CD4-positive, alpha-beta T cell (primary cell): ENCODE measurements around the gene PPP2R2C. TPM values are rescaled to one million over a fixed set of nuclear protein-coding genes. Genes with fewer than 3 reads are reported as not detected.

Experiments used
- ATAC-seq: fragments of 200-7000 bp; cut with Tn5 transposase; one replicate; pipeline ENCODE4 v1.10.0; 2022; ENCODE audit warnings: mild to moderate bottlenecking; ENCODE audit not compliant: poor library complexity
- CTCF ChIA-PET: fragments of 350-600 bp; sonication (Branson Sonifier 250); formaldehyde crosslinking; loops from one replicate; lab custom pipeline; 2021; ENCODE audit warnings: antibody characterized with exemption, inconsistent platforms; lab: Charles Lee
- POLR2A ChIA-PET: fragments of 350-600 bp; sonication (Branson Sonifier 250); formaldehyde crosslinking; loops from one replicate; lab custom pipeline; 2021; ENCODE audit warnings: antibody characterized with exemption, inconsistent platforms; lab: Charles Lee
- DNase-seq, 14 experiments: peaks; one replicate each; pipeline ENCODE4 v3.0.0-alpha.2; 2013 to 2020; ENCODE audit warnings: mixed read lengths in 2 of 14
- H3K27ac ChIP-seq, 2 donors: one replicate each; pipeline versions ENCODE4 v1.5.1 to v1.7.0; 2013; ENCODE audit warnings: low read length in 2 of 2, low read depth in 1 of 2, mild to moderate bottlenecking in 1 of 2
- H3K27me3 ChIP-seq, 2 experiments: 1 replicate in 1 of 2; 2 replicates in 1 of 2; pipeline versions ENCODE4 v1.6.1 to v1.7.0; 2013; ENCODE audit warnings: low read length in 2 of 2, control low read depth in 1 of 2, mild to moderate bottlenecking in 1 of 2, moderate library complexity in 1 of 2; ENCODE audit not compliant: insufficient read depth in 2 of 2, control insufficient read depth in 1 of 2
- H3K36me3 ChIP-seq: one replicate; pipeline ENCODE4 v1.6.1; 2013; ENCODE audit warnings: low read length, control low read depth; ENCODE audit not compliant: insufficient read depth
- H3K4me1 ChIP-seq: one replicate; pipeline ENCODE4 v1.6.1; 2013; ENCODE audit warnings: low read length, control low read depth; ENCODE audit not compliant: insufficient read depth
- H3K4me3 ChIP-seq: one replicate; pipeline ENCODE4 v1.5.1; 2013; ENCODE audit warnings: mild to moderate bottlenecking, low read length, moderate library complexity
- H3K9me3 ChIP-seq, 2 experiments: 1 replicate in 1 of 2; 2 replicates in 1 of 2; pipeline versions ENCODE4 v1.6.1 to v1.7.0; 2013; ENCODE audit warnings: low read length in 2 of 2, mild to moderate bottlenecking in 2 of 2, control low read depth in 1 of 2, moderate library complexity in 1 of 2; ENCODE audit not compliant: control insufficient read depth in 1 of 2, insufficient read depth in 1 of 2
- H3K27ac Mint-ChIP-seq: one replicate; pipeline ENCODE4 v1.8.0; 2020; ENCODE audit warnings: mixed read lengths
- H3K27me3 Mint-ChIP-seq: one replicate; pipeline ENCODE4 v1.8.0; 2021; ENCODE audit warnings: mixed read lengths
- H3K36me3 Mint-ChIP-seq: one replicate; pipeline ENCODE4 v1.8.0; 2021; ENCODE audit warnings: low read depth, mixed read lengths
- H3K4me1 Mint-ChIP-seq: one replicate; pipeline ENCODE4 v1.8.0; 2021; ENCODE audit warnings: low read depth, mixed read lengths
- H3K4me3 Mint-ChIP-seq: one replicate; pipeline ENCODE4 v1.8.0; 2020; ENCODE audit warnings: mild to moderate bottlenecking, mixed read lengths
- H3K9me3 Mint-ChIP-seq: one replicate; pipeline ENCODE4 v1.8.0; 2020; ENCODE audit warnings: mixed read lengths
- CTCF ChIP-seq: fragments of 200-600 bp; IDR thresholded peaks from one replicate; pipeline ENCODE4 v1.8.0; 2022; ENCODE audit warnings: antibody characterized with exemption, mild to moderate bottlenecking
- intact Hi-C, 2 experiments: fragments of 100-400 bp; cut with DNase I in 1 of 2; cut with micrococcal nuclease in 1 of 2; formaldehyde crosslinking; loops; one replicate each; pipeline versions ENCODE4 v1.15.1 to v1.9.0; 2023 to 2025; cut with DNase I, micrococcal nuclease
- total RNA-seq, 174 experiments: library from RNA in 2 of 174; stranded (reverse) in 2 of 174; gene quantifications; one replicate each; pipeline ENCODE4 v1.2.3 and lab custom pipeline; 2021 to 2026

The PPP2R2C gene
- total RNA-seq, 2 experiments from 2014 or later: not detected

DNA sequence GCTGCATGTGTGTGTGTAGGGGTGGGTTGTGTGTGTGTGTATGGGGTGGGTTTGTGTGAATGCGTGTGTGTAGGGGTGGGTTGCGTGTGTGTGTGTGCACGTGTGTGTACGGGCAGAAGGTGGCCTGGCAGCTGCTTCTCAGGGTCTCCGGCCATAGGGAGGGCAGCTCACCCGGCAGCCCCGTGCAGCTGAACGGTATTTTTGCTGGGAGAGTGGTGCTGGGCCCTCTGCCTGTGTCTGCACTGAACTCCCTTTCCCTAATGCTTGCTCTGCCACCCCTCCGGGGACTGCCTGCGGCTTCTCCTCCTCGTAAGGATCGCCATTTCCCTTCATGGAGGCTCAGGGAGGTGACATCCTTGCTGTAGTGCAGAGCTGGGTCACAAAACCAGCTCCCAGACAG lies 172.5 kb downstream of the PPP2R2C start:
- POLR2A ChIA-PET: no interaction called here
- Histone ChIP-seq H3K4me3 (no peak overlapping the region), H3K9me3 (peaks cover 0 to 5% of the 10 kb centered on the region in 2 experiments)

DNA sequence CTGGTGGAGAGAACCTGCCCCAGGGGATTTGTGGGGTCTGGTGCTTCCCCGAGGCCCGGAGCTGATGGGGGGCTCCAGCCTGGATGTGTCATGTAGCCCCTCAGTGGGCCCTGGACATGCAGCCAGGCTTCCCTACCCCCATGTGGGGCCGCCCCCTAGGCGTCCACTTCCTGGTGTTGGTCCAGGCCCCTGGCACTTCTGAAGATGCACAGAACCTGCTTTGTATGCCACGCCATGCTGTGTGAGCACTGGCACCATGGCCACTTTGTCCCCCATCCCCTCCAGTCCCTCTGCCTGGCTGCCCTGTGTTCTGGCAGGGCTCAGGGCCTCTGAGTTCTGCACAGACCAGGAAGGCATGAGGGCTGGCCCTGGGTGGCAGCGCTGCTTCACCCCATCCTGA lies 173.6 kb downstream of the PPP2R2C start:
- Histone ChIP-seq H3K4me3 (no peak overlapping the region), H3K27ac (no peak overlapping the region), H3K36me3 (peaks cover 7% of the 10 kb centered on the region), H3K4me1 (no peaks in the 10 kb centered on the region), H3K9me3 (peaks cover 0 to 5% of the 10 kb centered on the region in 2 experiments), H3K27me3 (no peaks in the 10 kb centered on the region)
- Mint-ChIP-seq H3K36me3 (peaks cover 18% of the 10 kb centered on the region), H3K4me3 (no peak overlapping the region), H3K27ac (no peak overlapping the region), H3K27me3 (no peaks in the 10 kb centered on the region), H3K9me3 (no peaks in the 10 kb centered on the region), H3K4me1 (no peaks in the 10 kb centered on the region)
- CTCF ChIA-PET: no interaction called here
- POLR2A ChIA-PET: no interaction called here
- intact Hi-C loops: no loop called here
- TF ChIP-seq CTCF: no peak
- ATAC-seq (no peak), DNase-seq (no peak)

More for the DNA sequence above, 172.5 kb downstream of the PPP2R2C start:
- H3K4me3 Mint-ChIP-seq: no peak overlapping the region
- Histone ChIP-seq H3K4me1 (no peaks in the 10 kb centered on the region), H3K27ac (no peak overlapping the region), H3K36me3 (peaks cover 7% of the 10 kb centered on the region), H3K27me3 (no peaks in the 10 kb centered on the region)
- H3K36me3 Mint-ChIP-seq: peaks cover 18% of the 10 kb centered on the region
- TF ChIP-seq CTCF: no peak
- H3K27ac Mint-ChIP-seq: no peak overlapping the region
- ATAC-seq: no peak
- no peaks in the 10 kb centered on the region for H3K9me3 Mint-ChIP-seq
- intact Hi-C loops: no loop called here
- CTCF ChIA-PET: no interaction called here
- H3K4me1 Mint-ChIP-seq: no peaks in the 10 kb centered on the region
- no peaks in the 10 kb centered on the region for H3K27me3 Mint-ChIP-seq
- DNase-seq: no peak

DNA sequence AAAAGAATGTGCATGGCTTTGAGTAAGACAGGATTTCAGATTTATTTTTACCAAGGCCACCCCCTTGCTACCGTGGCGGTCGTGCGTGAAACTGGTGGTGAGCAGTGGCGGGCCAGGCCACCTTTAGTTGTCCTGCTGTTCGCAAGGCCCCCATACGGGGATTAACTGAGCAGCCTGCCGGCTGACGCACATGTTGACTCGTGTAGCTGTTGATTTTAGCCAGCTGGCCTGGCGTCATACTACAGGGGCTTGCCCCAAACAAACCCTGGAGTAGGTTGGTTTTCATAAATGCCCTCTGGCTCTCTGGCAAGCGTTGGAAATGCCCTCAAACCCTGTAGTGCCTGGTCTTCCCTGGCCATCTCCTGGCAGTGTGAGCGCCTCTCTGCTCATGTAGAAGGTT lies 174.4 kb downstream of the PPP2R2C start:
- H3K4me1 Mint-ChIP-seq: no peaks in the 10 kb centered on the region
- Histone ChIP-seq H3K4me3 (no peak overlapping the region), H3K4me1 (no peaks in the 10 kb centered on the region), H3K27ac (no peak overlapping the region), H3K27me3 (no peaks in the 10 kb centered on the region), H3K36me3 (peaks cover 7% of the 10 kb centered on the region), H3K9me3 (peaks cover 0 to 5% of the 10 kb centered on the region in 2 experiments)
- DNase-seq: no peak
- ChIA-PET CTCF (no interaction called here), POLR2A (no interaction called here)
- TF ChIP-seq CTCF: no peak
- no peak for ATAC-seq
- intact Hi-C loops: no loop called here
- peaks cover 23% of the 10 kb centered on the region for H3K36me3 Mint-ChIP-seq
- no peaks in the 10 kb centered on the region for H3K9me3 Mint-ChIP-seq
- H3K27me3 Mint-ChIP-seq: no peaks in the 10 kb centered on the region
- no peak overlapping the region for H3K27ac Mint-ChIP-seq
- H3K4me3 Mint-ChIP-seq: no peak overlapping the region
